ENCODE measurements around the gene CORO2B. TPM values are rescaled to one million over a fixed set of nuclear protein-coding genes. Genes with fewer than 3 reads are reported as not detected.
"Not testable (repeated sequence)": the region's sequence is repeated elsewhere in the genome, so short reads cannot be mapped to it uniquely, and the experiment has no call there.

The CORO2B gene
- total and polyA plus RNA-seq, 9 of the 15 experiments (the other 6 are each of a cell fraction or from before 2014, with no cell fraction given) = not detected

GRCh38 chr15:68755731-68756130, 176.9 kb downstream of the CORO2B start (continued):
- TF ChIP-seq CREM (IDR thresholded peaks at IDR 0.05; ENCODE audit: low read depth) = no peak
- TF ChIP-seq THAP7 (CRISPR knock-in tag; IDR thresholded peaks at IDR 0.05) = no peak
- TF ChIP-seq ZNF764 (CRISPR knock-in tag; IDR thresholded peaks at IDR 0.05; ENCODE audit: low read depth) = no peak
- TF ChIP-seq ZBTB43 (CRISPR knock-in tag; IDR thresholded peaks at IDR 0.05) = no peak
- no peak for TF ChIP-seq RUNX1 (IDR thresholded peaks at IDR 0.05; ENCODE audit: low read depth)
- no peak for TF ChIP-seq ZBTB2 (IDR thresholded peaks at IDR 0.05)

GRCh38 chr15:68759982-68760579, 181.3 kb downstream of the CORO2B start:
- H3K9ac ChIP-seq (ENCODE audit: insufficient read depth in 1 of 2, low read depth in 2 of 2, low read length in 2 of 2); intact Hi-C loops (cut with micrococcal nuclease); H3K4me1 ChIP-seq (replicated peaks in 1 of 2; ENCODE audit: control insufficient read depth in 2 of 2, insufficient read depth in 2 of 2, low read length in 2 of 2); H2AFZ ChIP-seq (ENCODE audit: low read depth, low read length); H3K36me3 ChIP-seq (ENCODE audit: control insufficient read depth, insufficient read depth, low read length); DNase-seq (ENCODE audit: extremely low read depth in 1 of 4, low spot score in 3 of 4); BruUV-seq (replicated peaks); H3K4me2 ChIP-seq (ENCODE audit: insufficient read depth, low read length); FAIRE-seq; H4K20me1 ChIP-seq (replicated peaks; ENCODE audit: control insufficient read depth, insufficient read depth, low read length); ATAC-seq; H3K79me2 ChIP-seq (ENCODE audit: control insufficient read depth, insufficient read depth, low read length); H3K27ac ChIP-seq (ENCODE audit: extremely low read depth, low read depth, low read length); H3K27me3 ChIP-seq (ENCODE audit: control insufficient read depth in 2 of 2, insufficient read depth in 2 of 2, low read length in 2 of 2); H3K9me3 ChIP-seq (replicated peaks; ENCODE audit: control insufficient read depth, insufficient read depth, low read depth, low read length); in situ Hi-C loops (cut with MboI); H3K9me1 ChIP-seq (ENCODE audit: control insufficient read depth, insufficient read depth, low read length); POLR2A ChIA-PET; H3K4me3 ChIP-seq: not testable (repeated sequence)
- CTCF ChIA-PET (ENCODE audit: low intra/inter-chr PET ratio) = interaction anchor here (0.6 kb wide), 1 partner anchor 39 kb away, joined by 3 read pairs; no protein-coding TSS in a partner anchor
- 11% methylated on average over 1 of the region's 1 CpG for WGBS (ENCODE audit: insufficient coverage, low coverage, missing lambda C conversion rate)
- TF ChIP-seq ZBTB2 (IDR thresholded peaks at IDR 0.05) = 0 out of 2 replicates have a peak, but pooled peaks have one; percentile 36
- TF ChIP-seq ZNF512 (tag; IDR thresholded peaks at IDR 0.05) = peak; percentile 97
- TF ChIP-seq MTA1 (IDR thresholded peaks at IDR 0.05; ENCODE audit: borderline replicate concordance) = 0 out of 2 replicates have a peak, but pooled peaks have one; percentile 34
- 0 out of 4 replicates have a peak, but pooled peaks of 1 of the 2 experiments have one; percentile 49 for TF ChIP-seq BCLAF1 (IDR thresholded peaks at IDR 0.05; ENCODE audit: borderline replicate concordance in 1 of 2, control insufficient read depth in 1 of 2, low read depth in 2 of 2, low read length in 1 of 2)

Data from K562 (cell line).